ENCODE results near the gene GNAT3.

GRCh38 chr7:80435521-80435920 is 76.3 kb downstream of the GNAT3 start:
- TF ChIP-seq, protein P1, sequence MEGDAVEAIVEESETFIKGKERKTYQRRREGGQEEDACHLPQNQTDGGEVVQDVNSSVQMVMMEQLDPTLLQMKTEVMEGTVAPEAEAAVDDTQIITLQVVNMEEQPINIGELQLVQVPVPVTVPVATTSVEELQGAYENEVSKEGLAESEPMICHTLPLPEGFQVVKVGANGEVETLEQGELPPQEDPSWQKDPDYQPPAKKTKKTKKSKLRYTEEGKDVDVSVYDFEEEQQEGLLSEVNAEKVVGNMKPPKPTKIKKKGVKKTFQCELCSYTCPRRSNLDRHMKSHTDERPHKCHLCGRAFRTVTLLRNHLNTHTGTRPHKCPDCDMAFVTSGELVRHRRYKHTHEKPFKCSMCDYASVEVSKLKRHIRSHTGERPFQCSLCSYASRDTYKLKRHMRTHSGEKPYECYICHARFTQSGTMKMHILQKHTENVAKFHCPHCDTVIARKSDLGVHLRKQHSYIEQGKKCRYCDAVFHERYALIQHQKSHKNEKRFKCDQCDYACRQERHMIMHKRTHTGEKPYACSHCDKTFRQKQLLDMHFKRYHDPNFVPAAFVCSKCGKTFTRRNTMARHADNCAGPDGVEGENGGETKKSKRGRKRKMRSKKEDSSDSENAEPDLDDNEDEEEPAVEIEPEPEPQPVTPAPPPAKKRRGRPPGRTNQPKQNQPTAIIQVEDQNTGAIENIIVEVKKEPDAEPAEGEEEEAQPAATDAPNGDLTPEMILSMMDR (IDR thresholded peaks at IDR 0.05; ENCODE audit: poor library complexity) = no peak
- TF ChIP-seq EZH2phosphoT487 (IDR thresholded peaks at IDR 0.05; ENCODE audit: low read depth, severe bottlenecking, unreplicated experiment) (no peak), EZH2 (IDR thresholded peaks at IDR 0.05; ENCODE audit: borderline replicate concordance) (no peak)
